A673 (cell line): Measurements from ENCODE around the gene SMCO1. TPM values are rescaled to one million over a fixed set of nuclear protein-coding genes. Genes with fewer than 3 reads are reported as not detected.

Experiments
- BruUV-seq: library from RNA; stranded (reverse); fragments of 400-500 nt; replicated peaks from 2 replicates; lab custom pipeline; 2021; lab: Mats Ljungman, UMichigan
- CTCF ChIA-PET: fragments of 300-600 bp; sonication (Branson Sonifier 250); formaldehyde crosslinking; loops from one replicate; lab custom pipeline; 2022; ENCODE audit warnings: antibody characterized with exemption; lab: Charles Lee
- POLR2A ChIA-PET: fragments of 300-600 bp; sonication (Branson Sonifier 250); formaldehyde crosslinking; loops from one replicate; lab custom pipeline; 2022; ENCODE audit warnings: antibody characterized with exemption; ENCODE audit not compliant: low non-redundant PET; lab: Charles Lee
- DNase-seq: peaks from one replicate; pipeline ENCODE4 v3.0.0-alpha.2; 2015; ENCODE audit warnings: low spot score
- H3K27ac ChIP-seq: fragments of 200-600 bp; sonication (generic); 2 replicates; pipeline ENCODE4 v1.5.1; 2016; ENCODE audit warnings: mixed run types, low read depth, mild to moderate bottlenecking, mixed read lengths, antibody characterized with exemption, low read length; ENCODE audit not compliant: poor library complexity, severe bottlenecking
- H3K27me3 ChIP-seq: fragments of 200-600 bp; sonication (generic); replicated peaks from 2 replicates; pipeline ENCODE4 v1.6.1; 2017; ENCODE audit warnings: mixed run types, low read depth, mild to moderate bottlenecking, mixed read lengths, antibody characterized with exemption, low read length; ENCODE audit not compliant: insufficient read depth, poor library complexity
- H3K36me3 ChIP-seq: fragments of 200-600 bp; sonication (generic); 2 replicates; pipeline ENCODE4 v1.6.1; 2016; ENCODE audit warnings: mixed run types, mild to moderate bottlenecking, mixed read lengths, antibody characterized with exemption, low read length; ENCODE audit not compliant: insufficient read depth, poor library complexity, severe bottlenecking
- H3K4me1 ChIP-seq: fragments of 200-600 bp; sonication (generic); 2 replicates; pipeline ENCODE4 v1.6.1; 2017; ENCODE audit warnings: mixed run types, mild to moderate bottlenecking, mixed read lengths, antibody characterized with exemption, low read length; ENCODE audit not compliant: insufficient read depth, poor library complexity, severe bottlenecking
- H3K4me3 ChIP-seq: fragments of 200-600 bp; sonication (generic); 2 replicates; pipeline ENCODE4 v1.5.1; 2016; ENCODE audit warnings: low read depth, mixed run types, mild to moderate bottlenecking, mixed read lengths, low read length; ENCODE audit not compliant: poor library complexity, severe bottlenecking
- H3K9me3 ChIP-seq: fragments of 200-600 bp; sonication (generic); 2 replicates; pipeline ENCODE4 v1.6.1; 2016; ENCODE audit warnings: mixed run types, low read depth, mild to moderate bottlenecking, mixed read lengths, antibody characterized with exemption, low read length; ENCODE audit not compliant: poor library complexity, severe bottlenecking
- EZH2 ChIP-seq: fragments of 200-600 bp; sonication (generic); IDR thresholded peaks from 2 replicates; pipeline ENCODE4 v1.6.1; 2017; ENCODE audit warnings: borderline replicate concordance, low read depth, mild to moderate bottlenecking, mixed read lengths, antibody characterized with exemption, low read length; ENCODE audit not compliant: poor library complexity, severe bottlenecking
- intact Hi-C: fragments of 100-400 bp; cut with micrococcal nuclease; formaldehyde crosslinking; loops from one replicate; pipeline ENCODE4 v1.10.0; 2022; ENCODE audit not compliant: unreplicated experiment
- total RNA-seq: library from RNA; stranded (reverse); gene quantifications from 2 replicates; pipeline ENCODE4 v1.2.3, GENCODE V29; 2021
- TF ChIP-seq, protein P1 (sequence below): fragments of 300-800, 200-600 bp; sonication (generic); conservative IDR thresholded peaks from 2 replicates; pipeline ENCODE4 v1.5.1; 2017; ENCODE audit warnings: low read depth, mild to moderate bottlenecking, antibody characterized with exemption, low read length, moderate library complexity, mixed read lengths

Gene SMCO1
- total RNA-seq, 1 experiment from 2014 or later, result not detected

DNA sequence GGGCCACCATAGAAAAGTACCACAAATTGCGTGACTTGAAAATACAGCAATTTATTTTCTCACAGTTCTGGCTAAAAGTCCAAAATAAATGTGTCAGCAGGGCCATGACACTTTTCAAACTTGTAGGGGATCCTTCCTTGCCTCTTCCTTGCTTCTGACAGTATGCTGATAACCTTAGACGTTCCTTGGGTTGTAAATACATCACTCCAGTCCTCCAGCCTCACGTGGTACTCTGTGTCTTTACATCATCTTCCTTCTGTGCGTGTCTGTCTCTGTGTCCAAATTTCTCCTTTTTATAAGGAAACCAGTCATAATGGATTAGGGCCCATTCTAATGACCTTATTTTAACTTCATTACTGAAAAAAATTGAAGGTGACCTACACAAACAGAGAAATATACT is 19.0 kb downstream of the SMCO1 start:
- no peak for TF ChIP-seq EZH2
- TF ChIP-seq, protein P1, sequence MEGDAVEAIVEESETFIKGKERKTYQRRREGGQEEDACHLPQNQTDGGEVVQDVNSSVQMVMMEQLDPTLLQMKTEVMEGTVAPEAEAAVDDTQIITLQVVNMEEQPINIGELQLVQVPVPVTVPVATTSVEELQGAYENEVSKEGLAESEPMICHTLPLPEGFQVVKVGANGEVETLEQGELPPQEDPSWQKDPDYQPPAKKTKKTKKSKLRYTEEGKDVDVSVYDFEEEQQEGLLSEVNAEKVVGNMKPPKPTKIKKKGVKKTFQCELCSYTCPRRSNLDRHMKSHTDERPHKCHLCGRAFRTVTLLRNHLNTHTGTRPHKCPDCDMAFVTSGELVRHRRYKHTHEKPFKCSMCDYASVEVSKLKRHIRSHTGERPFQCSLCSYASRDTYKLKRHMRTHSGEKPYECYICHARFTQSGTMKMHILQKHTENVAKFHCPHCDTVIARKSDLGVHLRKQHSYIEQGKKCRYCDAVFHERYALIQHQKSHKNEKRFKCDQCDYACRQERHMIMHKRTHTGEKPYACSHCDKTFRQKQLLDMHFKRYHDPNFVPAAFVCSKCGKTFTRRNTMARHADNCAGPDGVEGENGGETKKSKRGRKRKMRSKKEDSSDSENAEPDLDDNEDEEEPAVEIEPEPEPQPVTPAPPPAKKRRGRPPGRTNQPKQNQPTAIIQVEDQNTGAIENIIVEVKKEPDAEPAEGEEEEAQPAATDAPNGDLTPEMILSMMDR, result no peak
- Histone ChIP-seq H3K4me3 (no peak overlapping the region), H3K4me1 (no peaks in the 10 kb centered on the region), H3K36me3 (peaks cover 28% of the 10 kb centered on the region), H3K27me3 (no peaks in the 10 kb centered on the region), H3K9me3 (no peaks in the 10 kb centered on the region), H3K27ac (no peak overlapping the region)
- intact Hi-C loops, result no loop called here
- POLR2A ChIA-PET, result no interaction called here
- BruUV-seq, result no TSS peak
- CTCF ChIA-PET, result no interaction called here
- no peak for DNase-seq

DNA sequence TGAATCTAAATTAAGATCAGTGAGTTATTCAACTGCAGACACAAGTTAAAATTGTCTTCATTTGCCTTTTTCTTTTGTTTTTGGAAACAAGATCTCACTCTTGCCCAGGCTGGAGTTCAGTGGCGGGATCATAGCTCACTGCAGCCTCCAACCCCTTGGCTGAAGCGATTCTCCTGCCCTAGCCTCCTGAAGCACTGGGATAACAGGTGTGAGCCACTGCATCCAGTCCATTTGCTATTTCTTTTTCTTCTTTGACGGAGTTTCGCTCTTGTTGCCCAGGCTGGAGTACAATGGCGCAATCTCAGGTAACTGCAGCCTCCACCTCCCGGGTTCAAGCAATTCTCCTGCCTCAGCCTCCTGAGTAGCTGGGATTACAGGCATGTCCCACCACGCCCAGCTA is 21.9 kb downstream of the SMCO1 start:
- CTCF ChIA-PET, result no interaction called here
- POLR2A ChIA-PET, result no interaction called here
- H3K9me3 ChIP-seq, result no peaks in the 10 kb centered on the region

DNA sequence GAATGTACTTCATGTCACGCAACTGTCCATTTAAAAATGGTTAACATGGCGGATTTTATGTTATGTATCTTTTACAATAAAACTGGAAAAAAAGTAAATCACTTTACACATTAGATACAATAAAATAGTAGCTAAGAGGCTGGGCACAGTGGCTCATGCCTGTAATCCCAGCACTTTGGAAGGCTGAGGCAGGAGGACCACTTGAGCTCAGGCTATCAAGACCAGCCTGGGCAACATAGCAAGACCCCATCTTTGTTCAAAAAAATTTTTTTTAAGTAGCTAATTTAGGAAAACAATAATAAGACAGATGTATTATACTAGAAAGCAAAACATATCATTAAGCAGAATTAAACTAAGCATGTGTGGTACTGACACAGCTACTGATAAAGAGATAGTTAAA is 23.1 kb downstream of the SMCO1 start:
- POLR2A ChIA-PET, result no interaction called here
- DNase-seq, result no peak
- TF ChIP-seq, protein P1, result no peak
- TF ChIP-seq EZH2, result no peak
- no peak overlapping the region for H3K27ac ChIP-seq
- H3K9me3 ChIP-seq, result no peaks in the 10 kb centered on the region
- H3K27me3 ChIP-seq, result no peaks in the 10 kb centered on the region
- peaks cover 21% of the 10 kb centered on the region for H3K36me3 ChIP-seq
- H3K4me1 ChIP-seq, result no peaks in the 10 kb centered on the region
- H3K4me3 ChIP-seq, result no peak overlapping the region
- BruUV-seq, result no TSS peak
- intact Hi-C loops, result no loop called here
- CTCF ChIA-PET, result no interaction called here

More for the DNA sequence above, 21.9 kb downstream of the SMCO1 start:
- BruUV-seq, result no TSS peak
- no peak overlapping the region for H3K27ac ChIP-seq
- TF ChIP-seq, protein P1, result no peak
- TF ChIP-seq EZH2, result no peak
- no peak for DNase-seq
- H3K27me3 ChIP-seq, result no peaks in the 10 kb centered on the region
- peaks cover 11% of the 10 kb centered on the region for H3K36me3 ChIP-seq
- H3K4me1 ChIP-seq, result no peaks in the 10 kb centered on the region
- H3K4me3 ChIP-seq, result no peak overlapping the region
- intact Hi-C loops, result no loop called here
